NCI-H2081 (cell line): ENCODE results near the gene SNRPB2.

Experiments used
- DNase-seq, 2 experiments: peaks; one replicate each; lab custom pipeline; 2025; lab: John Stamatoyannopoulos, UW

SNRPB2 gene

DNA sequence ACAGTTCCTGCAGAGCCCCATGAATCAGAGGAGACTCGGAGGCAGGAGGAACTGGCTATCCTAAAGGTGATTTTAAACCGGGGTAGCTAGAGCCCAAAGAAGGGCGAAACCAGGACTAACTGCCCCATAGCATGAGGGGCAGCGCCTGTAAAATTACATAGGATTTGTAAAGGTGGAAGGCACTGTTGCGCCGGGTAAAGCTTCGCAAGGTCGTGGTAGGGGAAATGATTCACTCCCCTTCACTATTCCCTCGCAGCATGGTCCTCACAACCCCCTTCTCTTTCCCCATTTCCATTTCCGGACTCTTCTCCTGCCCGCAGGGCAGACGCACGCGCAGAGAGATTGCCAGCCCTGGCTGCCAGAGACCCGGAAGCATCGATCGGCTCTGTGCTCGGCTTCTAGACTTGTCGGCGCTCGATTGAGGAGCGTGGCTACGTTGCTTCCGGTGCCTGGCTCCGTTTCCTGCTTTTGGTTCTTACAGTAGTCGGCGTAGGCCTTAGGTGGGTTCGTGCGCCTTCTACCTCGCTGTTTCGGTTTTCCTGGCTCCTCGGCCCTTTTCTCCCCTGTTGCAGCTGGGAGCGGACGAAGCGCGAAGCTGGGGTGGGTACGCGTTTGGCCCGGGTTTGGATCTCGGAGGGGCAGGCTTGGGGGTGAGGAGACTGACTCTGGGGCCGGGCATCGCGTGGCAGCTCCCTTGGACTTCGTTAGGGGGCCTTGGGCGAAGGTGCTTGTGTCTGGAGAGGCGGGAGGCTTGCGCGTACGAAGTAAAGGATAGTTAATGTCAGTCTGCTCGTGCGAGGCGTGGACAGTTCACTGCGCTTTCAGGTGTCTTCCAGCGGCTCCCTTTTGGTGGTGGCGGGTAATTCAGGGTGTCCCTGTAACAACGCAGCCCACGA is at the start of gene SNRPB2:
TSS of gene SNRPB2 (plus strand) at position 462 of the 896 bp plus-strand sequence. CDS start 1,677 bp downstream, outside the sequence.
- DNase-seq: peak; percentile 94 to 97

DNA sequence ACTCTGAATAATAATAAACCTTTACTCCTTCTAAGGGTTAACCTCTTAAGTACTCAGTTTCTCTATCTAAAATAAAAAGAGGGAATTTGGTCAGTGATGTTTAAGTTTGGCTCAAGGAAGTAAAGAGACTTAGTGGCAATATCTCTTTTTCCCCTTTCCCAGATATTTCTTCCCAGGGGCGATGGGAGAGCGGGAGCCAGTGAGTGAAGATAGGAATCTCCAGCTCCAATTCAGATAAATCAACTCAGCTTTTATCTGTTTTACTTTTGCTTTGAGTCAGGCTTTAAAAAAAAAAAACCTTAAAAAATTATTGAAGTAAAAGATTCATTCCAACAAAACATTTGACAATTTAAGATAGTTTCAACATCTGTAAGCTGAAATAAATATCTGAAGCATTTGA is 45.4 kb upstream of the SNRPB2 start:
- DNase-seq: no peak

DNA sequence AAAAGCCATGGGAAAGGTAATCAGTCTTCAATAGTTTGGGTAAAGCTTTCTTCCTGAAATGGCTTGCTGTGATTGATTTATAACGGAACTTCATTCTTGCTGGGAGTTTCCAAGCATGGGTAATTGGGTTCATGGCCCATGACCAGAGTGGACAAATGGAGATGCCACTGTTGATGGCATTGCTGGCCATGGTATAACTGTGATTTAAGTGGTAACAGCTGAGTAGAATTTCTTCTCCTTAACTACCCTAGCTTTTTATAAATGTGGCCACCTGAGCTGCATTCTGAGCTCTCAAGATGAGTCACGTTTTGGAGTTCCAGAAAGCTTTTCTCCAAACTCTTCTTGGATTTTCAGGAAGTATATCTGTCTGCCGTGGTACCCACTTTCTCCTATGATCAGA is 39.9 kb upstream of the SNRPB2 start:
- no peak for DNase-seq

DNA sequence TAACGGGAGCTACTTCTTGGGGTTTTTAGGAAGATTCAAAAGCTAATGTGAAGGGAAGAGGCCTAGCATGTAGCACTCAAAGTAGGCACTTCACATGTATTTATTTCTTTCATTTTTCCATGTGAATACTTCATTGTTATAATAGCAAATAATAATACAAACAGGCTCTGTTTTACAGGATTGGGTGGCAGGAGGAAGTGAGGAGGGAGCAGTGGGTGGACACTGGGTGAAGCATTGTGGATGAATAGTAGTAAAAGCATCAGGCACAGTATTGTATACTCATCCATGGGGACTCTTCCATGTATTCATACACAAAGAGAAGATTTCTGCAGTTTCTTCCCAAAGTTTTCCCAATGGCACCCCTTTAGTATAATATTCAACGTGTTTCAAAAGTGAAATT is 38.4 kb upstream of the SNRPB2 start:
- no peak for DNase-seq

DNA sequence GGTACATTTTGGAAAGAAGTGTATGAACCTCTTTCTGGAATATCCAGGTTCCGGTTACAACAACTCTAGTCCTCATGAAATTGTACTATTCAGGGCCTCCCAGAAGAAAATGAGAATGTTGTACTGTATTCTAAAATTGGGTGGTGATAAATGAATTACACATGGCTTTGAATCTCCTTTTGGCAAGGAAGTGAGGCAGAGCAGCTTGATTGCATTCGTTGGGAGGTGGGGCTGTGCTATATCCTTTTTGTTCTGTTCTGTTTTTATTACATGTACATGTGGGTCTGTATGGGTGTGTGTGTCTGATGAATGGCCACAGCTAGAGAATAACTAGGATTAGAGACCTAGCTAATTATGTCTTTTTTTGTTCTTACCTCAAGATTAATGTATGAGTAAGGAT is 37.8 kb upstream of the SNRPB2 start:
- DNase-seq: peak; percentile 9 to 12

DNA sequence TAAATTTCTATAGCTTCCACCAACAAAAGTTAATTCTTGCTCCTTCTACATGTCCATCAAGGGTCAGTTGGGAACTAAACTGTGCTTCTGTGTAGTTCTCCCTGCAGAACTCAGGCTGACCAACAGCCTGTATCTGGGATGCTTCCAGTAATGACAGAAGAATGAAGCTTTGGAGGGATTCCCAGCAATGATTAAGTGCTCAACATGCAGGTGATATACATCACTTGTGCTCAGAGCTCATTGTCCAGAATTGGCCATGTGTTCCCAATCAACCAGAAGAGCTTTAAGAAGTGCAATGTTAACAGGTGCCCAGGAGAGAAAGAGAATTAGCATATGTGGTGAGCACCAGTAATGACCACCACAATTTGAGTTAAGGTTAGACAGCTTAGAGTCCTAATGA is 37.4 kb upstream of the SNRPB2 start:
- DNase-seq: no peak

DNA sequence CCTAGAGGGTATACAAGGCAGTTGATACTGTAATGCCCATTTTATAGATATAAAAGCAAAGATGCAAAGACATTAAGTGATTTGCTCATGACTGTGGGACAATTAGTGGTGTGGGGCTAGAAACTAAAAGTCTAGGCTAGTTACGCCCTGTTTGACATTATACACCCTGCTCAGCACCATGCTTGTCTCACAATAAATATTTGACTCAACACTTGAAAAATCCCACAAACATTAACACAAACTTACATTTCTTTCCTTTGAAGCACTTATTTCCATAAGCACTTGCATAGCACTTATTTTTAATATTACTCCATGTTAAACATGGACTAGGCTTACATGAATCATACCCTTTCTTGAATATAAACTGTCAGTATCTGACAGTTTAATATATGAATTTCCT is 36.5 kb upstream of the SNRPB2 start:
- DNase-seq: no peak

DNA sequence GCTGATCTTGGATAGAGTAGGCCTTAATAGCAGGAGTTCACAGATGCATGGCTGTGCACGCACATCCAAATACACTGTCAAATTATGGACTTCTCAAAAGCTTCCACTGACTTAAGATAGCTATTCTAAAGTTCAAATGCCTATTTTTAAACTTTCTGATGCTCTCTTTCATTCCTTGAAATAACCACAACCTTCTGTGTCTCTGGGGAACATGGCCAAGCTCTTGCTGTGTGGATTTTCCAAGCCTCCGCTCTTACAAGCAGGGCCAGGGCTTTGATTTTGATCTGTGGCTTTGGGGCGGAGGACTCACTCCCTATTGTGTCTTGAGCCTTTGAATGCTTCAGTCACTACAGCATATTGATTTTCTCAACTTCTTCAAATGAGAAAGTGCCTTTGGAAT is 35.7 kb upstream of the SNRPB2 start:
- DNase-seq: no peak

DNA sequence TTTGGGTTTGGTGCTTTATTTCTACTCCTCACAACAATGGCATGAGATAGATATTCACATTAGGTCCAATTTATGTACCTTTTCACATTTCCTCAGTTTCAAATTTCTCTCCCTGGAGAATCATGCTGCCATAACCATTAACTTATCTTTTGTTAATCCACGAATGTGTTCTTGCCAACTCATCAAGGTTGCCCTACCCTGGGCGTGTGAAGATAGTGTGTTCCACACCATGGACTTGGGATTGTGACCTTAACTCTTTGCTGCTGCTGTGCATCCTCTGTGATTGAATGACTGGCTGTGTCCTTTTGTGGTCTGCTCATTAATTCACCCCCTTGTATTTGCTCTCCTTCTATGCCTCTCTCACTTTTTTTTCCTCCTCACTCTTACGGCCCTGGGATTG is 34.2 kb upstream of the SNRPB2 start:
- DNase-seq: no peak

DNA sequence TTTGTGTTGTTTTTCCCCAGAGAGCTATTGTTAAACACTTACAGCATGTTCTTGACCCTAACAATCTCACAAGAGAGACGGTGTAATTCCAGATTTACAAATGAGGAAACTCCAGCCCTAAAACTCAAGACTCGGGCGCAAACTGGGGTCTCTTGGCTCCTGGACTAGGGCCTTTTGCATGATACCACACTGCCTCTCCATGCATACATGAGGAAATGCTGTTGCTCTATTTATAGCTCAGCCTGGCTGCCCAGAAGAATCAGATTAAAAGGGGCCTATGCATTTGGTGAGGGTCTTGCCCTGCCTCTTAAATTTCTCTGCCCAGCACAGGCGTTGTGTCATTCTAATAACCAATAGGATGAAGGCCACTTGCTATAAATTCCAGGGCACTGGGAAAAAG is 30.5 kb upstream of the SNRPB2 start:
- no peak for DNase-seq

DNA sequence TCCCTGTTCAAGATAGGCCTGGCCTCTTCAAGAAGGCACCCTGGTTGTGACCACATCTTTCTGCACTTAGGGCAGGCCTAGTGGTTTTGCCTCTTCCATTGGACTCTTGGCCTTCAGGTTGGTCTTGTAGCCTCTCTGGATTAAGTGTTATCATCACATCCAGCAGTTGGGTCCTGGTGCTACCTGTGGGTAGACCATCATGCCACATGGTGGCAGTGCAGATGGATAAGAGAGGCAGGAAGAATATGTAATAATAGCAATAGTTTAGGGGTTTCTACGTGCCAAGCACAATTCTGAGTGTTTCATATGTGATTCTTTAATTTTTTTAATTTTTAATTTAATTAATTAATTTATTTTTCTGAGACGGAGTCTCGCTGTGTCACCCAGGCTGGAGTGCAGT is 28.5 kb upstream of the SNRPB2 start:
- DNase-seq: no peak

DNA sequence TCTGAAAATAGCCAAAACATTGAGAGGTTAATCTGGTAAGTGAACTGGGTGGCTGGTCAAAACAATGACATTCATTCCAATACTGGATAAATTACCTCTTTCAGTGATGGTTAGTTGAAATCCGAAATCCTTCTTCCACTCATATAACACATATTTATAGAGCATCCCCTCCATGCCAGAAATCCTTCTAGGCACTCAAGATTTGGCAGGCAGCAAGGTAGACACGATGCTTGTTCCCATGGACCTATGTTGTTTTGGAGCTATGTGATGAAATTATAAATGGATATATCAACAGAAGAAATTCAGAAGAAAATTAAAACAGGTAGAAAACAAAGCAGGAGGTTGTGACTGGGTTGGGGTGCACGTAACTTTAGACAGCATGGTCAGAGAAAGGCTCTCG is 26.3 kb upstream of the SNRPB2 start:
- DNase-seq: no peak

DNA sequence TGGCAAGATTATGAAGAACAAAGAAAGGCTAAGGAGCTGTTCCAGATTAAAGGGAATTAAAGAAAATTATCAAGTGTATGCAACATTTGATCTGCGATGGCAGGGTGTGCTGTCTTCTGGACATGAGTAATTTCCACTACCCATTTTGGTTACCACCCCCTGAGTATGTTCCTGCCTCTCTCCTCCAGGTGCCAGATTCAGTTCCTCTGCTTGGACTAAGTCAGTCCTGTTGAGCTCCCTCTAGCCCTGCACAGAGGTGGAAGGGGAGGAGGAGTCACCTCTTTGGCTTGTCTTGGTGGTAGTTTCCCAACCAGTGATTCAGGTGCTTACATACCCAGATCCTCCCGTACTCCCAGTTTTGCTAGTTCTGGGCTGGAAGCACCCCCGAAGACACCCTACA is 22.2 kb upstream of the SNRPB2 start:
- no peak for DNase-seq

DNA sequence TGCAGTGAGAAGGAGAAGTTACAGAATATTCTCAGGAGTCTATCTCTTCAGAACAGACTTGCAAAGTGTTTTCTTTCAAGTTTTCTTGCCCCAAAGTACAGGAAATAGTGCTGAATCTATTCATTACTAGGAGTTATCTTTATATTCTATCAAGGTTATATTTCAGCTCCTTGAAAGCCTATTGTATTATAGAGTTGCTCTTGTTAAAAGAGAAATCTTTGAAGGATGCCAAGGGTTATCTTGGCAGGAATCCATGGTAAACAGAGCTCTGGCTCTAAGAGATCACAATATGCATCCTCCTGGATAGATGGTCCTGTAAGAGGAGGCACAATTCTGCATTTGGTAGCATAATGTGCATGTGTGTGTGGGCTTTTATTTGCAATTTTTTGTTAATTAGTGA is 21.2 kb upstream of the SNRPB2 start:
- DNase-seq: no peak

DNA sequence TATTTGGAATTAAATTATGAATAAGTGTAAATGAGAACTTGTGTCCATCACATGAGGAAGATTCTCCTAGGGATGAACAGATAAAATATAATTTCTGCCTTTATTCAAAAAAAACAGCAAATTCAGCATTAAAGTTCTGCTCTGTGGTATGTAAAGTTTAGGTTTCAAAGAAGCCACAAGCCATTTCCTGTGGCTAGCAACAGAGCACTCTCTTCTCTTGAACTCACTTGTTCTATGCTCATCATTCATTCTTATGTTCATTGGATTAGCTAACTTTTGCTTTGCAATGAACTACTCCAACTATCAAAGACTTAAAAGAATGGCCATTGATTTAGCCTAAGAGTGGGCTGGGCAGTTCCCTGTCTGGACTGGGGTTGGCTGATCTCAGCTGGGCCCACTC is 20.8 kb upstream of the SNRPB2 start:
- no peak for DNase-seq

DNA sequence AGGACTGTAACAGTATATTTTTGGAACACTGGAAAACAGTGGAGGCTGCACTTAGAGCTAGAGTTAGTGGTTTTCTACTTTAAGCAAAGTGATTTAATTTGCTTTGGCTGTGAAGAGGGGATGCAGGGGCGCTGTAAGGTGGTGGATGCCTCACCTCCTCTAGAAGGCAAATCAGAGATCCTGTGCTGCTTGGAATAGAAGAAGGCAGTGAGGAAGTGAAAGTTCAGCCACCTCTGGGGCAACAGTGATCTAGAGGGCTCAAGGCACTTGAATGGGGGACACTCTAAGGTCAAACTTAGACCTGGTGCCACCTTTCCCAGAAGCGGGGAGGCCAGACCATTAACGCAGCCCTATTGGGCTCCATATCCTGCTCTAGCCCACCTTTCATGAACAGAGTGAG is 19.0 kb upstream of the SNRPB2 start:
- DNase-seq: no peak

DNA sequence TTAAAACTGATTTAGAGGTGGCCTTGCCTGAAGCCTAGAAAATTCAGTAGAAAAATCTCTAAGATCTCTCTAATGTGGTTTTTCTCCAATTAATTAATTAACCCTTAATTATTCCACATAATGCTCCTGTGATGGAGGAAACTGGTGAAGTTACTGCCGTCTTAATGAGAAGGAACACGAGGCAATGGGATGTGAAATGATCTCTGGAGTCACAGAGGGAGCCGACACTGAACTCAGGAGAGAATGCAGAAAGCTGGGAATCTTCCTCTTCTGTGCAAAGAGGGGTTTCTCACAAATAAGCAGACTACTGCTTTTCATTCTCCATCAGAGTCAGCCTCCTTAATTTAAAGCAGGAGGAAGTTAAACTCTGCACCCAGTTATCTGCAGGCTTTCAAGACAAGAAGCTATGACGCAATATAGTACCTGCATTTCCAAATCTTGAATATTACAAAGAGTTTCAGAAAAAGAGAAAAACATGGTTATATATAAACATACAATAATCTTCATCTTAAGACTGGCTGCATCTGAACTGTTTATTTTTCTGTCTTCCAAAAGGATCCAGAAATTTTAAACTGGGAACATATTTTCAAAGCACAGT is 18.1 kb upstream of the SNRPB2 start:
- DNase-seq: no peak

DNA sequence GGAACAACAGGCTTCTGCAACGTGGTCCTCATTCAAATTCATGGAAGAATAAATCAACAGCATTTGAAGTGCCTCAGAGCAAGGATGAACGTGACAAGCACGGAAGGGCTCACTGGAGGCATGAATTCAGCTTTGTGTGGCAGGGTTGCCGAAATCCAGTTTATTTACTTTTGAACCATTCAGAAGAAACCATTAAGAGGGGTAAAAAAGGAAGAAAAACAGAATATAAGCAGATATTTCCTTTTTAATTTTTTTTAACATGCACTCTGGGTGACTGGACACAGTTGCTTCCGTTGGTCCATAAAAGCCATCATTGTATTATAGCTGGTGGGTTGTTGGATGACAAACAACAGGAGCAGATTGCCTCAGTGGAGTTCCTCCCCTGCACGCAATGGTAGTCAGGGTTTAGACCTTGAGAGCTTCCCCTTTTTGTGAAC is 17.3 kb upstream of the SNRPB2 start:
- DNase-seq: no peak

DNA sequence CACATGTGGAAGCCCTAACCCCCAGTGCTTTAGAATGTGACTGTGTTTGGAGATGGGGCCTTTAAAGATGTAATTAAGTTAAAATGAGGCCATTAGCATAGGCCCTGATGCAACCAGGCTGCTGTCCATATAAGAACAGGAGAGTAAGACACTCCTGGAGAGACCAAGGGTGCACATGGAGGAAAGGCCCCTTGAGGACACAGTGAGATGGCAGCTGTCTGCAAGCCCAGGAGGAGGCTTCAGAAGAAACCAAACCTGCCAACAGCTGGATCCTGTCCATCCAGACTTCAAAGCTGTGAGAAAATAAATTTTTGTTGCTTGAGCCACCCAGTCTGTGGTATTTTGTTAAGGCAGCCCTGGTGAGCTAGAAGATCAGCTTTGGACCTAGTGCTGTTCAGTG is 16.8 kb upstream of the SNRPB2 start:
- no peak for DNase-seq

DNA sequence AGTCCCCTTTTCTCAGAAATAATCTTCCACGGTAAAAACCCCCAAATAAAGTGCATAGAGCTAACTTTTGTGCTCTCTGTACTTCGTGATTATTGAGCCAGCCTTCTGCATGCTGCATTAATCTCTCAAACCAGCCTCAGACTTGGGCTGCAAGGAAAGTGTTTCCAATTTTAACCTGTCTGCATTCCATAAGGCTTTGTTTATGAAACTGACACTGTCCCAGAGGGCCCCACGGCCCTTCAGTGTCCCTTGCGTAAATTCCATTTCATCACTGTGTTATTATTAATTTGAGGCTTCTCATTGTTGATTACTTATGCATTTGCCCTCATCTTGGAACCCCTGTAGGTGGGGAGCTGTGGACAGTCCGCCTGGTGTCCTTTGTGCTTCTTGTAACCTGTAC is 15.6 kb upstream of the SNRPB2 start:
- no peak for DNase-seq

DNA sequence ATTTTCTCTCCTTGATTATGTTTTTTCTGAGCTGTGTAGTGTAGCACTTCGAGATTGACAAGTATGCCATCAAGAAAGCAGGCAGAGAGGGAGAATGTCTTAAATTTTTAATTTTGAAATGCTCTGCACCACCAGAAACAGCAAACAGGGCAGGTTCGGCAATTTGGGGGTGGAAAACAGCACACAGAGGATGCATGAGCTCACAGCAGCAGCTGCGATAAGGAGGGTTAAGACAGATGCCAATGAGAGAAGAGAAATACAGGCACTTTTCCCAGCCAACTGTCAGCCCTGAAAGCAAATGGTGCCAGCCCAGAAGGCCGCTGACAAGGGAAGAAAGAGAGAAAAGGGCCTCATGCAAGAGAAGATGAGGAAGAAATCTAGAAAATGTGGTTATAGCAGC is 15.1 kb upstream of the SNRPB2 start:
- DNase-seq: no peak

DNA sequence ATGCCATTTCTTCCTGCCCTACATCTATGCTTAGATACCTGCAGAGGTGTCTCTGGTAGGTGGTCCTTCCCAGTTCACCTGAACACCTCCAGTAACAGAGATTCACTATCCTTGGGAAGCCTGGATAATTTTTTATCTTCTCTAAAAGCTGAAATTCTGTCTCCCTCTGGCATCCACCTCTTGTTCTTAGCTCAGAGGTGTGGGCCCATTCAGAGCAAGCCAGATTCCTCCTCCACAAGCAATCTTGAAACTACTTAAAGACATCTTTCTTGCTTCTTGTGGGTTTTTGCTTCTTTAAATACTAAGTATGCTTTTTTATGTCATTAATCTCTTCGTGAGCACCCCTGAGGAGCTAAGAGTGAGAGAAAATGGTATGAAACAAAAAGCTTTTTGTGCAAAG is 10.4 kb upstream of the SNRPB2 start:
- no peak for DNase-seq

DNA sequence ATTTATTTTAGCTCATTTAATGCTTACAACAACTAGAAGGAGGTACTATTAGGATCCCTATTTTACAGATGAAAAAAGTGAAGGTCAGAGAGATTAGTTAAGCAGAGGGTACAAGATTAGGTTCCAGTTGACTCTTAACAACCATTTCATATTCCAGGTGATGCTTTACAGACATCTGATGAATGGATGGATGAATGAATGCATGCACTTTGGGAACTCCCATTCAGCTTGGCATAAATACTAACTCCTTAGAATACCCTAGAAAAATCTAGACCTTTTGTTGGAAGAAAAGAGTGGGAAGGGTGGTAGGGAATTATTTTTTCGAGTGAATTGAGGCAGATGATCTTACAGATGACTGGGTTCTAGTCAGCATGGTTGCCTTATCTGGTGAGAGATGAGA is 746 bp upstream of the SNRPB2 start:
- no peak for DNase-seq
